T-cell (primary cell): Measurements from ENCODE around the gene TUBG1. TPM values are rescaled to one million over a fixed set of nuclear protein-coding genes. Genes with fewer than 3 reads are reported as not detected.
"Not testable (repeated sequence)": the region's sequence is repeated elsewhere in the genome, so short reads cannot be mapped to it uniquely, and the experiment has no call there.

ENCODE experiments used
- ATAC-seq, 4 experiments: fragments of 200-7000 bp in 3 of 4; fragments of 150-1000 bp in 1 of 4; cut with Tn5 transposase; replicated peaks in 1 of 4; 1 replicate in 3 of 4; 2 replicates in 1 of 4; pipeline ENCODE4 v1.10.0; 2021; ENCODE audit warnings: moderate library complexity in 3 of 4, mild to moderate bottlenecking in 2 of 4, moderate number of reproducible peaks in 1 of 4
- CTCF ChIA-PET, 2 donors: fragments of 300-600 bp; sonication (Branson Sonifier 250); formaldehyde crosslinking; loops; one replicate each; lab custom pipeline; 2022; ENCODE audit warnings: antibody characterized with exemption in 2 of 2; lab: Charles Lee
- POLR2A ChIA-PET, 2 donors: fragments of 300-600 bp; sonication (Branson Sonifier 250); formaldehyde crosslinking; loops; one replicate each; lab custom pipeline; 2022; ENCODE audit warnings: antibody characterized with exemption in 2 of 2; lab: Charles Lee
- DNase-seq, 35 experiments: peaks; one replicate each; pipeline versions ENCODE4 v3.0.0 to v3.0.0-alpha.2; 2013 to 2023
- H3K27ac ChIP-seq: one replicate; pipeline ENCODE4 v1.5.1; 2013; ENCODE audit warnings: low read length
- H3K27me3 ChIP-seq, 2 experiments: replicated peaks in 1 of 2; 1 replicate in 1 of 2; 2 replicates in 1 of 2; pipeline versions ENCODE4 v1.6.1 to v1.7.0; 2013; ENCODE audit warnings: low read length in 1 of 2, mixed read lengths in 1 of 2; ENCODE audit not compliant: control insufficient read depth in 2 of 2, insufficient read depth in 2 of 2; ENCODE audit errors: extremely low read depth in 1 of 2
- H3K36me3 ChIP-seq, 2 donors: 1 replicate in 1 of 2; 2 replicates in 1 of 2; pipeline versions ENCODE4 v1.6.1 to v1.7.0; 2013; ENCODE audit warnings: low read length in 1 of 2; ENCODE audit not compliant: control insufficient read depth in 2 of 2, insufficient read depth in 1 of 2; ENCODE audit errors: extremely low read depth in 1 of 2
- H3K4me1 ChIP-seq, 2 experiments: 1 replicate in 1 of 2; 2 replicates in 1 of 2; pipeline versions ENCODE4 v1.6.1 to v1.7.0; 2013; ENCODE audit warnings: low read length in 2 of 2, mixed read lengths in 1 of 2; ENCODE audit not compliant: insufficient read depth in 2 of 2, control insufficient read depth in 1 of 2; ENCODE audit errors: extremely low read depth in 1 of 2
- H3K4me3 ChIP-seq, 2 donors: 1 replicate in 1 of 2; 2 replicates in 1 of 2; pipeline versions ENCODE4 v1.5.1 to v1.7.0; 2013; ENCODE audit warnings: mild to moderate bottlenecking in 2 of 2, low read length in 1 of 2, moderate library complexity in 1 of 2; ENCODE audit not compliant: control insufficient read depth in 1 of 2; ENCODE audit errors: extremely low read depth in 1 of 2
- H3K9me3 ChIP-seq: 2 replicates; pipeline ENCODE4 v1.7.0; 2013
- H3K27ac Mint-ChIP-seq, 2 donors: one replicate each; pipeline ENCODE4 v1.8.0; 2020 to 2021; ENCODE audit warnings: mild to moderate bottlenecking in 2 of 2, mixed read lengths in 2 of 2
- H3K27me3 Mint-ChIP-seq, 2 donors: one replicate each; pipeline ENCODE4 v1.8.0; 2021 to 2022; ENCODE audit warnings: mixed read lengths in 2 of 2
- H3K36me3 Mint-ChIP-seq: one replicate; pipeline ENCODE4 v1.8.0; 2021; ENCODE audit warnings: mixed read lengths
- H3K4me1 Mint-ChIP-seq, 3 donors: one replicate each; pipeline ENCODE4 v1.8.0; 2020 to 2022; ENCODE audit warnings: mixed read lengths in 3 of 3, mild to moderate bottlenecking in 1 of 3
- H3K4me3 Mint-ChIP-seq, 3 donors: one replicate each; pipeline ENCODE4 v1.8.0; 2020 to 2022; ENCODE audit warnings: mild to moderate bottlenecking in 3 of 3, mixed read lengths in 3 of 3, moderate library complexity in 3 of 3
- H3K9me3 Mint-ChIP-seq, 3 donors: one replicate each; pipeline ENCODE4 v1.8.0; 2020 to 2022; ENCODE audit warnings: mixed read lengths in 3 of 3
- WGBS: methylation state at CpG from one replicate; pipeline ENCODE4 v1.1.5; 2013; ENCODE audit warnings: missing lambda C conversion rate; ENCODE audit not compliant: insufficient coverage; 5-methylcytosine and 5-hydroxymethylcytosine counted together
- total RNA-seq, 35 experiments: library from RNA in 6 of 35; stranded (reverse) in 6 of 35; fragments of 120-200 nt in 1 of 35; gene quantifications; one replicate each; pipeline versions ENCODE4 v1.2.1 to v1.2.4 and lab custom pipeline; 2013 to 2026

The TUBG1 gene
- total RNA-seq, 5 donors from 2014 or later (not counting 1 experiment from before 2014, with no cell fraction given), result 6.5 to 18.9 (median 16.2) TPM

DNA sequence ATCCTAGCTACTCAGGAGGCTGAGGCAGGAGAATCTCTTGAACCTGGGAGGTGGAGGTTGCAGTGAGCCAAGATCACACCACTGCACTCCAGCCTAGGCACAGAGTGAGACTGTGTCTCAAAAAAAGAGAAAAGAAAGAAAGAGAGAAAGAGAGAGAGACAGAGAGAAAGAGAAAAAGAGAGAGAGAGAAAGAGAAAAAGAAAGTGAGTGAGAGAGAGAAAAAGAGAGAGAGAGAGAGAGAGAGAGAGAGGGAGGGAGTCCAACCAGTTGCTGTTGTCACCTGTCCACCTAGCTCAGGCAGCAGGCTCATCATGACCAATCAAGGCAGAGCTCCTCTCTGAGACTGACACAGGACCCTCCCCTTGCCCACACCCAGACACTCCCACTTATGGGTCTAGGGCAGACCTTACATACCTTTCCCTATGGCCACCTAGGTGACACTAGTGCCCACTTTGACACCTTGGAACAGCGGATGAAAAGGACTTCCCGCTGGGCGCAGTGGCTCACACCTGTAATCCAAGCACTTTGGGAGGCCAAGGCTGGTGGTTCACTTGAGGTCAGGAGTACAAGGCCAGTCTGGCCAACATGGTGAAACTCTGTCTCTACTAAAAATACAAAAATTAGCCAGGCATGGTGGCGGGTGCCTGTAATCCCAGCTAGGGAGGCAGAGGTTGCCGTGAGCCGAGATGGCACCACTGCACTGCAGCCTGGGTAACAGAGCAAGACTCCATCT is 17.7 kb downstream of the TUBG1 start:
- POLR2A ChIA-PET, H3K4me3 ChIP-seq, ATAC-seq, H3K4me1 ChIP-seq, H3K36me3 Mint-ChIP-seq, DNase-seq, H3K27ac ChIP-seq, H3K36me3 ChIP-seq, H3K4me3 Mint-ChIP-seq, H3K27me3 ChIP-seq, H3K27ac Mint-ChIP-seq, H3K9me3 ChIP-seq, H3K9me3 Mint-ChIP-seq, CTCF ChIA-PET, H3K27me3 Mint-ChIP-seq, H3K4me1 Mint-ChIP-seq: not testable (repeated sequence)
- WGBS, result no CpG with 5 or more reads among the region's 6 CpGs

DNA sequence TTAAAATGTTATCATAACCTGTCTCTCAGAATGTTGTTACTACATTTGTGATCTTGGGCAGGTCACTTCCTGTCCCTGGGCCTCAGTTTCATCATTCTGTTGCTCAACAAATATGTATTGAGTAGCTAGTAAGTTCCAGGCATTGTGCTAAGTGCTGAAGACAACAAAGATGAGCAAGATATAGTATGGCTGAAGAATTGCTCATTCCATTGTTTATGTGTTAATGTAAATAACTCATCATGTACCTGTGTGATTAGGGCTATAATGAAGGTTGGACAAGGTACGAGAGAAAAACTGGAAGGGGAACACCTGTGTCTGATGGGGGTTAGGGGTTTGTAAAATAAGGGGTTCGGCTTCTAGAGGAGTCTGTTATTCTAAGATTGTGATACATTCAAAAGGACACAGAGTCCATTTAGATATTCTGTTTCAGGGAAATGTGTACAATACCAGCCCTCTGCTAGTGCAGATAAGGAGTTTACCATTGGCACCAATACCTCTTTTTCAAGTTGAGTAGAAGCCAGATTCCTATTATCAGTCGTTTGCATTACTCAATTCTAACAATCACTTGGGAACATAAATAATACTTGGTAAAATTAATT is 20.0 kb downstream of the TUBG1 start:
- Histone ChIP-seq H3K4me3 (no peak overlapping the region), H3K27ac (no peak overlapping the region), H3K4me1 (no peaks in the 10 kb centered on the region), H3K27me3 (no peaks in the 10 kb centered on the region), H3K36me3 (no peaks in the 10 kb centered on the region), H3K9me3 (no peaks in the 10 kb centered on the region)
- Mint-ChIP-seq H3K4me3 (no peak overlapping the region), H3K27ac (no peak overlapping the region), H3K27me3 (peaks cover 0 to 3% of the 10 kb centered on the region in 2 donors), H3K36me3 (no peaks in the 10 kb centered on the region), H3K9me3 (no peaks in the 10 kb centered on the region), H3K4me1 (no peaks in the 10 kb centered on the region)
- no CpG with 5 or more reads among the region's 3 CpGs for WGBS
- DNase-seq (no peak), ATAC-seq (no peak)
- ChIA-PET CTCF (no interaction called here), POLR2A (interaction anchor here in 1 of 2 donors (0.6 kb wide), 1 partner anchor 32 kb away, joined by 3 read pairs; no protein-coding TSS in a partner anchor)

DNA sequence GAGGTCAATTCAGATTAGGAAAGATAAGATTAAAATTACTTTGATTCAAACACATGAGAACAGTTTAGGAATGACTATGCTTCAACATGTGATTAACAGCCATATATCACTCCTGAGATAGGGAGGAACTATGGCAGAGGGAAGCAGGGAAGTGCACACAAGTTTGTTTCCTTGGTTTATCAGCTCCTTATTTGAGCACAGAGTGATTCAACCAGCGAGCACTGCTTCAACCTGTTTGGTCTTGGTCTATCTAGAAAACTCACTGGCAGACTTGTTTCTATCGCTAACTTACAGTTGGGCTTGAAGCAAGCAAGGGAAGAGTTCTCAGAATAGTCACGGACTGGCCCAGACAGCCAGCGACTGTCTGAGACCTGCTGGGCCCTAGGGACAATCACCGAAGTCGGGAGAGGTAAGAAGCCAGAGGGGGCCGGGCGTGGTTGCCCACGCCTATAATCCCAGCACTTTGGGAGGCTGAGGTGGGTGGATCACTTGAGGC is 23.5 kb downstream of the TUBG1 start:
- ChIA-PET POLR2A (no interaction called here), CTCF (interaction anchor here (0.6 to 0.7 kb wide), 2 partner anchors 1908 to 2000 kb away, joined by 3 to 8 read pairs; no protein-coding TSS in a partner anchor)
- Mint-ChIP-seq H3K27me3 (no peaks in the 10 kb centered on the region), H3K9me3 (no peaks in the 10 kb centered on the region), H3K36me3 (no peaks in the 10 kb centered on the region), H3K4me3 (no peak overlapping the region), H3K27ac (no peak overlapping the region), H3K4me1 (no peaks in the 10 kb centered on the region)
- no peak overlapping the region for H3K4me3 ChIP-seq
- no peaks in the 10 kb centered on the region for H3K36me3 ChIP-seq
- H3K9me3 ChIP-seq, result no peaks in the 10 kb centered on the region
- no peaks in the 10 kb centered on the region for H3K27me3 ChIP-seq
- no peaks in the 10 kb centered on the region for H3K4me1 ChIP-seq
- DNase-seq (no peak), ATAC-seq (no peak)
- H3K27ac ChIP-seq, result no peak overlapping the region
- WGBS, result 97% methylated on average over 8 of the region's 9 CpGs

DNA sequence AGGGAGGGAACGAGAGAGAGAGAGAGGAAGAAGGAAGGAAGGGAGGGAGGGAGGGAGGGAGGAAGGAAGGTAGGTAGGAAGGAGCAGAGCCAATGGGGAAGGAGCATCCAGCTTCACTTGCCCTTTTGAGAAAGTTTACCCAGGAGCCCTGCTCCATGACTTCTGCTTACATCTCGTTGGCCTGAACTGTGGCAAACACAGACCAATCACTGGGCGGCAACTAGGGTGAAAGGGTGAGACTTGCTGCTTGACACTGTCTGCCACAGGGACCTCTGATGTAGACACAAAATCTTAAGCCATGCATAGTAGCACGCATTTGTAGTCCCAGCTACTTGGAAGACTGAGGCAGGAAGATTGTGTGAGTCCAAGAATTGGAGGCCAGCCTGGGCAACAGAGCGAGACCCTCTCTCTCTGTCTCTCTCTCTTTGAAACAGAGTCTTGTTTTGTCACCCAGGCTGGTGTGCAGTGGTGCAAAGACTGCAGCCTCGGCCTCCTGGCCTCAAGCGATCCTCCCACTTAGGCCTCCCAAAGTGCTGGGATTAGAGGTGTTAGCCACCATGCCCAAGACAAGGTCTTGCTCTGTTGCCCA is 30.1 kb downstream of the TUBG1 start:
- no peak overlapping the region for H3K27ac Mint-ChIP-seq
- H3K27me3 Mint-ChIP-seq, result peaks cover 3 to 12% of the 10 kb centered on the region in 2 donors
- ChIA-PET CTCF (no interaction called here), POLR2A (interaction anchor here in 1 of 2 donors (0.6 kb wide), 1 partner anchor 112 kb away, joined by 4 read pairs; no protein-coding TSS in a partner anchor)
- no peak overlapping the region for H3K4me3 Mint-ChIP-seq
- Histone ChIP-seq H3K27ac (no peak overlapping the region), H3K27me3 (peaks cover 0 to 8% of the 10 kb centered on the region in 2 experiments), H3K4me3 (no peak overlapping the region), H3K4me1 (no peaks in the 10 kb centered on the region), H3K9me3 (no peaks in the 10 kb centered on the region), H3K36me3 (no peaks in the 10 kb centered on the region)
- DNase-seq, result no peak
- no peak for ATAC-seq
- no peaks in the 10 kb centered on the region for H3K4me1 Mint-ChIP-seq
- 79% methylated on average over 4 of the region's 7 CpGs for WGBS
- H3K36me3 Mint-ChIP-seq, result no peaks in the 10 kb centered on the region
- no peaks in the 10 kb centered on the region for H3K9me3 Mint-ChIP-seq

DNA sequence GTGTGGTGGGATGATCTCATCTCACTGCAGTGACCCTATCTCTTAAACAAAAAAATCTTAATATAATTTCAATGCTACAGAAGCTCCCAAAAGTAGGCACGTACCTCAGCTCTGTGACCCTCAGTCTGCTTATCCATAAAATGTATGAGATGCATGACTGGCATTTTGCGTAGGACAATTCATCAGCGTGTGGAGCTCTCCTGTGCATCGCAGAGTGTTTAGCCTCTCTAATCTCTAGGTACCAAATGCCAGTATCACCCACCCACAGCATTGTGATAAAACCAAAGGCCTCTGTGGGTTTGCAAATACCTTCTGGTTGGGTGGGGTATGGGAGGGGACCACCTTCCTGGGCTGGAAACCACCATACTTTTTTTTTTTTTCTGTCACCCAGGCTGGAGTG is 30.6 kb downstream of the TUBG1 start:
- Mint-ChIP-seq H3K27ac (no peak overlapping the region), H3K27me3 (peaks cover 3 to 12% of the 10 kb centered on the region in 2 donors), H3K36me3 (no peaks in the 10 kb centered on the region), H3K9me3 (no peaks in the 10 kb centered on the region), H3K4me3 (no peak overlapping the region), H3K4me1 (no peaks in the 10 kb centered on the region)
- H3K9me3 ChIP-seq, result no peaks in the 10 kb centered on the region
- H3K36me3 ChIP-seq, result no peaks in the 10 kb centered on the region
- ATAC-seq, result no peak
- no peak overlapping the region for H3K4me3 ChIP-seq
- POLR2A ChIA-PET, result interaction anchor here in 1 of 2 donors (0.6 kb wide), 1 partner anchor 112 kb away, joined by 4 read pairs; no protein-coding TSS in a partner anchor
- CTCF ChIA-PET, result no interaction called here
- H3K27ac ChIP-seq, result no peak overlapping the region
- H3K4me1 ChIP-seq, result no peaks in the 10 kb centered on the region
- DNase-seq, result no peak
- no CpG with 5 or more reads among the region's 4 CpGs for WGBS
- peaks cover 0 to 8% of the 10 kb centered on the region in 2 experiments for H3K27me3 ChIP-seq

DNA sequence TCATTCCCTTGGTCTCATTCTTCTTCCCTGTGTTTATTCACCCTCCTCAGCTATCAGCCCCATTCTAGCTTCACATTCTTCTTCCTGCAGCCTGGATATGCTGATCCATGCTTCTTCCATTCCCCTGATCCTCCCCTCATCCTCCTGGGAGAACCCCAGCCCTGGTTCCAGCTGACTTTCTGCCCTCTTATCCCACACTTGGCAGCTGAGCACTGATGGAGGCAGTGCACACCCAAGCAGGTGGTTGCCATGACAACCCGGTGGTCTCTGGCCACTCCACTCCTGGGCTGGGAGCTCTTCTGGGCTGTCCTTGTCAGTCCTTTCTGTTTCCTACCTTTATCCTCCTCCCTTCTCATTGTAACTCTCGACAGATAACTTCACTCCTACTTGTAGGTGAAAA is 32.9 kb downstream of the TUBG1 start:
- Mint-ChIP-seq H3K4me3 (no peak overlapping the region), H3K4me1 (no peaks in the 10 kb centered on the region), H3K27ac (no peak overlapping the region), H3K27me3 (peaks cover 3 to 15% of the 10 kb centered on the region in 2 donors), H3K9me3 (no peaks in the 10 kb centered on the region), H3K36me3 (no peaks in the 10 kb centered on the region)
- ATAC-seq (no peak), DNase-seq (no peak)
- Histone ChIP-seq H3K36me3 (no peaks in the 10 kb centered on the region), H3K27me3 (peaks cover 0 to 8% of the 10 kb centered on the region in 2 experiments), H3K27ac (no peak overlapping the region), H3K9me3 (no peaks in the 10 kb centered on the region), H3K4me1 (no peaks in the 10 kb centered on the region), H3K4me3 (no peak overlapping the region)
- ChIA-PET CTCF (no interaction called here), POLR2A (no interaction called here)
- WGBS, result 75% methylated on average over 1 of the region's 2 CpGs
